A673 (cell line): ENCODE data around the gene EXOC3L1. TPM values are rescaled to one million over a fixed set of nuclear protein-coding genes. Genes with fewer than 3 reads are reported as not detected.
A peak's percentile ranks its signal among the peaks of the same experiment; 100 is the strongest.

Experiments used
- BruUV-seq: library from RNA; stranded (reverse); fragments of 400-500 nt; replicated peaks from 2 replicates; lab custom pipeline; 2021; lab: Mats Ljungman, UMichigan
- CTCF ChIA-PET: fragments of 300-600 bp; sonication (Branson Sonifier 250); formaldehyde crosslinking; loops from one replicate; lab custom pipeline; 2022; ENCODE audit warnings: antibody characterized with exemption; lab: Charles Lee
- POLR2A ChIA-PET: fragments of 300-600 bp; sonication (Branson Sonifier 250); formaldehyde crosslinking; loops from one replicate; lab custom pipeline; 2022; ENCODE audit warnings: antibody characterized with exemption; ENCODE audit not compliant: low non-redundant PET; lab: Charles Lee
- DNase-seq: peaks from one replicate; pipeline ENCODE4 v3.0.0-alpha.2; 2015; ENCODE audit warnings: low spot score
- H3K27ac ChIP-seq: fragments of 200-600 bp; sonication (generic); 2 replicates; pipeline ENCODE4 v1.5.1; 2016; ENCODE audit warnings: mixed run types, low read depth, mild to moderate bottlenecking, mixed read lengths, antibody characterized with exemption, low read length; ENCODE audit not compliant: poor library complexity, severe bottlenecking
- H3K27me3 ChIP-seq: fragments of 200-600 bp; sonication (generic); replicated peaks from 2 replicates; pipeline ENCODE4 v1.6.1; 2017; ENCODE audit warnings: mixed run types, low read depth, mild to moderate bottlenecking, mixed read lengths, antibody characterized with exemption, low read length; ENCODE audit not compliant: insufficient read depth, poor library complexity
- H3K36me3 ChIP-seq: fragments of 200-600 bp; sonication (generic); 2 replicates; pipeline ENCODE4 v1.6.1; 2016; ENCODE audit warnings: mixed run types, mild to moderate bottlenecking, mixed read lengths, antibody characterized with exemption, low read length; ENCODE audit not compliant: insufficient read depth, poor library complexity, severe bottlenecking
- H3K4me1 ChIP-seq: fragments of 200-600 bp; sonication (generic); 2 replicates; pipeline ENCODE4 v1.6.1; 2017; ENCODE audit warnings: mixed run types, mild to moderate bottlenecking, mixed read lengths, antibody characterized with exemption, low read length; ENCODE audit not compliant: insufficient read depth, poor library complexity, severe bottlenecking
- H3K4me3 ChIP-seq: fragments of 200-600 bp; sonication (generic); 2 replicates; pipeline ENCODE4 v1.5.1; 2016; ENCODE audit warnings: low read depth, mixed run types, mild to moderate bottlenecking, mixed read lengths, low read length; ENCODE audit not compliant: poor library complexity, severe bottlenecking
- H3K9me3 ChIP-seq: fragments of 200-600 bp; sonication (generic); 2 replicates; pipeline ENCODE4 v1.6.1; 2016; ENCODE audit warnings: mixed run types, low read depth, mild to moderate bottlenecking, mixed read lengths, antibody characterized with exemption, low read length; ENCODE audit not compliant: poor library complexity, severe bottlenecking
- CTCF ChIP-seq: fragments of 300-800, 200-600 bp; sonication (generic); conservative IDR thresholded peaks from 2 replicates; pipeline ENCODE4 v1.5.1; 2017; ENCODE audit warnings: low read depth, mild to moderate bottlenecking, antibody characterized with exemption, low read length, moderate library complexity, mixed read lengths
- EZH2 ChIP-seq: fragments of 200-600 bp; sonication (generic); IDR thresholded peaks from 2 replicates; pipeline ENCODE4 v1.6.1; 2017; ENCODE audit warnings: borderline replicate concordance, low read depth, mild to moderate bottlenecking, mixed read lengths, antibody characterized with exemption, low read length; ENCODE audit not compliant: poor library complexity, severe bottlenecking
- intact Hi-C: fragments of 100-400 bp; cut with micrococcal nuclease; formaldehyde crosslinking; loops from one replicate; pipeline ENCODE4 v1.10.0; 2022; ENCODE audit not compliant: unreplicated experiment
- total RNA-seq: library from RNA; stranded (reverse); gene quantifications from 2 replicates; pipeline ENCODE4 v1.2.3, GENCODE V29; 2021

The EXOC3L1 gene
- total RNA-seq, 1 experiment from 2014 or later: 0.32 TPM

GRCh38 chr16:67179421-67180080, 10.4 kb downstream of the EXOC3L1 start:
- no TSS peak for BruUV-seq
- TF ChIP-seq CTCF: peak; percentile 56
- TF ChIP-seq EZH2: no peak
- POLR2A ChIA-PET: no interaction called here
- peak; percentile 66 for DNase-seq
- peaks cover 27% of the 10 kb centered on the region for H3K4me1 ChIP-seq
- CTCF ChIA-PET: no interaction called here
- H3K27me3 ChIP-seq: no peaks in the 10 kb centered on the region
- H3K36me3 ChIP-seq: no peaks in the 10 kb centered on the region
- H3K4me3 ChIP-seq: no peak overlapping the region
- intact Hi-C loops: no loop called here
- no peaks in the 10 kb centered on the region for H3K9me3 ChIP-seq
- H3K27ac ChIP-seq: no peak overlapping the region

GRCh38 chr16:67177743-67178699, 11.9 kb downstream of the EXOC3L1 start:
- Histone ChIP-seq H3K27ac (no peak overlapping the region), H3K4me1 (peaks cover 27% of the 10 kb centered on the region), H3K36me3 (no peaks in the 10 kb centered on the region), H3K9me3 (no peaks in the 10 kb centered on the region), H3K4me3 (peak overlapping the region; percentile 45), H3K27me3 (no peaks in the 10 kb centered on the region)
- intact Hi-C loops: no loop called here
- no peak for TF ChIP-seq EZH2
- no peak for TF ChIP-seq CTCF
- BruUV-seq: no TSS peak
- POLR2A ChIA-PET: no interaction called here
- DNase-seq: peak; percentile 68
- CTCF ChIA-PET: interaction anchor here (0.7 kb wide), 1 partner anchor 80 kb away, joined by 4 read pairs; no protein-coding TSS in a partner anchor

- ChIA-PET POLR2A (no interaction called here), CTCF (interaction anchor here (0.7 to 1.2 kb wide), 2 partner anchors 8 to 159 kb away, joined by 3 read pairs; no protein-coding TSS in a partner anchor)
- Histone ChIP-seq H3K4me3 (no peak overlapping the region), H3K27ac (no peak overlapping the region), H3K9me3 (no peaks in the 10 kb centered on the region), H3K27me3 (no peaks in the 10 kb centered on the region), H3K36me3 (no peaks in the 10 kb centered on the region), H3K4me1 (peaks cover 22% of the 10 kb centered on the region)
- no TSS peak for BruUV-seq
- no peak for DNase-seq
- TF ChIP-seq EZH2 (no peak), CTCF (no peak)
- intact Hi-C loops: no loop called here
Observed at GRCh38 chr16:67176662-67177061, 13.3 kb downstream of the EXOC3L1 start.
